ENCODE data around the gene SOX8. TPM values are rescaled to one million over a fixed set of nuclear protein-coding genes. Genes with fewer than 3 reads are reported as not detected.

The SOX8 gene
- total RNA-seq, 1 donor from 2014 or later: 0.27 TPM

GRCh38 chr16:997440-998051 is 16.0 kb downstream of the SOX8 start:
- no peaks in the 10 kb centered on the region for H3K9me3 Mint-ChIP-seq (ENCODE audit: unreplicated experiment)
- DNase-seq (ENCODE audit: extremely low spot score, unreplicated experiment): no peak
- no peak overlapping the region for H3K27ac Mint-ChIP-seq (ENCODE audit: unreplicated experiment)
- peaks cover 14% of the 10 kb centered on the region for H3K4me1 Mint-ChIP-seq (ENCODE audit: unreplicated experiment)
- peaks cover 2% of the 10 kb centered on the region for H3K36me3 Mint-ChIP-seq (ENCODE audit: unreplicated experiment)
- peak overlapping the region; percentile 44 for H3K4me3 Mint-ChIP-seq (ENCODE audit: unreplicated experiment)
- no peak for TF ChIP-seq CTCF (IDR thresholded peaks at IDR 0.05)
- peaks cover 24% of the 10 kb centered on the region for H3K27me3 Mint-ChIP-seq (ENCODE audit: unreplicated experiment)

GRCh38 chr16:998211-998610 is 16.6 kb downstream of the SOX8 start:
- Mint-ChIP-seq H3K4me1 (ENCODE audit: unreplicated experiment) (peaks cover 19% of the 10 kb centered on the region), H3K27me3 (ENCODE audit: unreplicated experiment) (peaks cover 24% of the 10 kb centered on the region), H3K9me3 (ENCODE audit: unreplicated experiment) (no peaks in the 10 kb centered on the region), H3K36me3 (ENCODE audit: unreplicated experiment) (peaks cover 2% of the 10 kb centered on the region), H3K27ac (ENCODE audit: unreplicated experiment) (no peak overlapping the region), H3K4me3 (ENCODE audit: unreplicated experiment) (no peak overlapping the region)
- no peak for TF ChIP-seq CTCF (IDR thresholded peaks at IDR 0.05)
- no peak for DNase-seq (ENCODE audit: extremely low spot score, unreplicated experiment)

GRCh38 chr16:998615-999014 is 17.0 kb downstream of the SOX8 start:
- H3K27me3 Mint-ChIP-seq (ENCODE audit: unreplicated experiment): peaks cover 24% of the 10 kb centered on the region
- peaks cover 2% of the 10 kb centered on the region for H3K36me3 Mint-ChIP-seq (ENCODE audit: unreplicated experiment)
- no peak overlapping the region for H3K4me3 Mint-ChIP-seq (ENCODE audit: unreplicated experiment)
- peaks cover 20% of the 10 kb centered on the region for H3K4me1 Mint-ChIP-seq (ENCODE audit: unreplicated experiment)
- DNase-seq (ENCODE audit: extremely low spot score, unreplicated experiment): no peak
- TF ChIP-seq CTCF (IDR thresholded peaks at IDR 0.05): no peak
- H3K27ac Mint-ChIP-seq (ENCODE audit: unreplicated experiment): no peak overlapping the region
- no peaks in the 10 kb centered on the region for H3K9me3 Mint-ChIP-seq (ENCODE audit: unreplicated experiment)

GRCh38 chr16:999677-1000076 is 18.1 kb downstream of the SOX8 start:
- Mint-ChIP-seq H3K4me1 (ENCODE audit: unreplicated experiment) (peaks cover 25% of the 10 kb centered on the region), H3K27me3 (ENCODE audit: unreplicated experiment) (peaks cover 24% of the 10 kb centered on the region), H3K27ac (ENCODE audit: unreplicated experiment) (no peak overlapping the region), H3K4me3 (ENCODE audit: unreplicated experiment) (no peak overlapping the region), H3K9me3 (ENCODE audit: unreplicated experiment) (no peaks in the 10 kb centered on the region), H3K36me3 (ENCODE audit: unreplicated experiment) (peaks cover 2% of the 10 kb centered on the region)
- no peak for TF ChIP-seq CTCF (IDR thresholded peaks at IDR 0.05)
- DNase-seq (ENCODE audit: extremely low spot score, unreplicated experiment): no peak

GRCh38 chr16:1000608-1001007 is 19.0 kb downstream of the SOX8 start:
- Mint-ChIP-seq H3K9me3 (ENCODE audit: unreplicated experiment) (no peaks in the 10 kb centered on the region), H3K27ac (ENCODE audit: unreplicated experiment) (no peak overlapping the region), H3K27me3 (ENCODE audit: unreplicated experiment) (peaks cover 18% of the 10 kb centered on the region), H3K4me1 (ENCODE audit: unreplicated experiment) (peaks cover 25% of the 10 kb centered on the region), H3K36me3 (ENCODE audit: unreplicated experiment) (peaks cover 2% of the 10 kb centered on the region), H3K4me3 (ENCODE audit: unreplicated experiment) (no peak overlapping the region)
- no peak for TF ChIP-seq CTCF (IDR thresholded peaks at IDR 0.05)
- no peak for DNase-seq (ENCODE audit: extremely low spot score, unreplicated experiment)
